Panc1 (cell line): Measurements from ENCODE around the gene CD55. TPM values are rescaled to one million over a fixed set of nuclear protein-coding genes. Genes with fewer than 3 reads are reported as not detected.

ENCODE experiments used
- ATAC-seq: fragments of 200-7000 bp; cut with Tn5 transposase; 2 replicates; pipeline ENCODE4 v1.9.1; 2020; ENCODE audit warnings: mild to moderate bottlenecking, moderate library complexity
- BruUV-seq: library from RNA; stranded (reverse); fragments of 400-500 nt; replicated peaks from 2 replicates; lab custom pipeline; 2021; lab: Mats Ljungman, UMichigan
- CTCF ChIA-PET: fragments of 300-600 bp; sonication (Branson Sonifier 250); formaldehyde crosslinking; loops from one replicate; lab custom pipeline; 2022; ENCODE audit warnings: antibody characterized with exemption; lab: Charles Lee
- POLR2A ChIA-PET: fragments of 300-600 bp; sonication (Branson Sonifier 250); formaldehyde crosslinking; loops from one replicate; lab custom pipeline; 2022; ENCODE audit warnings: antibody characterized with exemption; lab: Charles Lee
- DNase-seq: peaks from one replicate; pipeline ENCODE4 v3.0.0-alpha.2; 2010; ENCODE audit warnings: low read depth, low spot score
- H3K27ac ChIP-seq: 2 replicates; pipeline ENCODE4 v1.5.1; 2011; ENCODE audit warnings: mild to moderate bottlenecking, low read length, inconsistent platforms
- H3K27me3 ChIP-seq: fragments of 200-500 bp; sonication (Bioruptor generic); 2 replicates; pipeline ENCODE4 v1.6.0; 2014; ENCODE audit warnings: low read length, inconsistent platforms; ENCODE audit not compliant: control insufficient read depth, insufficient read depth
- H3K36me3 ChIP-seq: fragments of 200-500 bp; sonication (Bioruptor generic); 2 replicates; pipeline ENCODE4 v1.5.1; 2014; ENCODE audit warnings: inconsistent platforms, mild to moderate bottlenecking, low read length, moderate library complexity; ENCODE audit not compliant: control insufficient read depth, insufficient read depth
- H3K4me1 ChIP-seq: 2 replicates; pipeline ENCODE4 v1.5.1; 2011; ENCODE audit warnings: inconsistent platforms, mild to moderate bottlenecking, low read length, moderate library complexity; ENCODE audit not compliant: control insufficient read depth, insufficient read depth
- H3K4me3 ChIP-seq, 2 experiments: 2 replicates each; pipeline ENCODE4 v1.5.1; 2011 to 2012; ENCODE audit warnings: low read depth in 2 of 2, low read length in 2 of 2, mild to moderate bottlenecking in 2 of 2, inconsistent platforms in 1 of 2, moderate library complexity in 1 of 2
- H3K9me3 ChIP-seq: fragments of 200-500 bp; sonication (Bioruptor generic); 2 replicates; pipeline ENCODE4 v1.5.1; 2014; ENCODE audit warnings: low read depth, mild to moderate bottlenecking, inconsistent platforms, low read length, moderate library complexity; ENCODE audit not compliant: control insufficient read depth, insufficient read depth
- CTCF ChIP-seq: fragments of 450-650 bp; IDR thresholded peaks from 2 replicates; pipeline ENCODE4 v1.5.1; 2017; ENCODE audit warnings: mild to moderate bottlenecking
- POLR2AphosphoS5 ChIP-seq: IDR thresholded peaks from 2 replicates; pipeline ENCODE4 v1.6.1; 2012; ENCODE audit warnings: mild to moderate bottlenecking, low read depth, low read length, moderate library complexity
- SIN3A ChIP-seq: IDR thresholded peaks from 2 replicates; pipeline ENCODE4 v1.6.1; 2012; ENCODE audit warnings: low read depth, mild to moderate bottlenecking, low read length, moderate library complexity, borderline replicate concordance; ENCODE audit not compliant: insufficient read depth
- TCF7L2 ChIP-seq: IDR thresholded peaks from 2 replicates; pipeline ENCODE4 v1.6.1; 2011; ENCODE audit warnings: mild to moderate bottlenecking, low read depth, low read length, inconsistent platforms
- in situ Hi-C: cut with HindIII; loops from 2 replicates; pipeline ENCODE4 v1.10.0; 2016; ENCODE audit warnings: low sequenced_read_pairs, low pct_unique_long_range_greater_than_20kb
- intact Hi-C: fragments of 100-400 bp; cut with micrococcal nuclease; formaldehyde crosslinking; loops from one replicate; pipeline ENCODE4 v1.10.0; 2022; ENCODE audit not compliant: unreplicated experiment
- total RNA-seq: library from RNA; stranded (reverse); gene quantifications from one replicate; pipeline ENCODE4 v1.2.1, GENCODE V29; 2021; ENCODE audit not compliant: unreplicated experiment
- TF ChIP-seq, protein P1 (sequence below), 2 experiments: IDR thresholded peaks; 2 replicates each; pipeline ENCODE4 v1.6.1; 2011 to 2012; ENCODE audit warnings: low read depth in 2 of 2, control low read depth in 1 of 2, low read length in 1 of 2, mild to moderate bottlenecking in 1 of 2, moderate library complexity in 1 of 2; ENCODE audit not compliant: insufficient read depth in 1 of 2

CD55 gene
- total RNA-seq, 1 experiment from 2014 or later: 12.1 TPM

- TF ChIP-seq POLR2AphosphoS5 (no peak), SIN3A (no peak), TCF7L2 (no peak), CTCF (no peak)
- TF ChIP-seq, protein P1, sequence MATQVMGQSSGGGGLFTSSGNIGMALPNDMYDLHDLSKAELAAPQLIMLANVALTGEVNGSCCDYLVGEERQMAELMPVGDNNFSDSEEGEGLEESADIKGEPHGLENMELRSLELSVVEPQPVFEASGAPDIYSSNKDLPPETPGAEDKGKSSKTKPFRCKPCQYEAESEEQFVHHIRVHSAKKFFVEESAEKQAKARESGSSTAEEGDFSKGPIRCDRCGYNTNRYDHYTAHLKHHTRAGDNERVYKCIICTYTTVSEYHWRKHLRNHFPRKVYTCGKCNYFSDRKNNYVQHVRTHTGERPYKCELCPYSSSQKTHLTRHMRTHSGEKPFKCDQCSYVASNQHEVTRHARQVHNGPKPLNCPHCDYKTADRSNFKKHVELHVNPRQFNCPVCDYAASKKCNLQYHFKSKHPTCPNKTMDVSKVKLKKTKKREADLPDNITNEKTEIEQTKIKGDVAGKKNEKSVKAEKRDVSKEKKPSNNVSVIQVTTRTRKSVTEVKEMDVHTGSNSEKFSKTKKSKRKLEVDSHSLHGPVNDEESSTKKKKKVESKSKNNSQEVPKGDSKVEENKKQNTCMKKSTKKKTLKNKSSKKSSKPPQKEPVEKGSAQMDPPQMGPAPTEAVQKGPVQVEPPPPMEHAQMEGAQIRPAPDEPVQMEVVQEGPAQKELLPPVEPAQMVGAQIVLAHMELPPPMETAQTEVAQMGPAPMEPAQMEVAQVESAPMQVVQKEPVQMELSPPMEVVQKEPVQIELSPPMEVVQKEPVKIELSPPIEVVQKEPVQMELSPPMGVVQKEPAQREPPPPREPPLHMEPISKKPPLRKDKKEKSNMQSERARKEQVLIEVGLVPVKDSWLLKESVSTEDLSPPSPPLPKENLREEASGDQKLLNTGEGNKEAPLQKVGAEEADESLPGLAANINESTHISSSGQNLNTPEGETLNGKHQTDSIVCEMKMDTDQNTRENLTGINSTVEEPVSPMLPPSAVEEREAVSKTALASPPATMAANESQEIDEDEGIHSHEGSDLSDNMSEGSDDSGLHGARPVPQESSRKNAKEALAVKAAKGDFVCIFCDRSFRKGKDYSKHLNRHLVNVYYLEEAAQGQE (IDR thresholded peaks at IDR 0.05; ENCODE audit: insufficient read depth in 1 of 2, low read depth in 2 of 2, low read length in 1 of 2): no peak
- no peaks in the 10 kb centered on the region for H3K4me1 ChIP-seq
- intact Hi-C loops: no loop called here
Observed at GRCh38 chr1:207315435-207315834, 6.0 kb upstream of the CD55 start.

GRCh38 chr1:207316141-207316540 is 5.3 kb upstream of the CD55 start:
- H3K4me1 ChIP-seq: no peaks in the 10 kb centered on the region
- ATAC-seq (no peak), DNase-seq (no peak)
- H3K9me3 ChIP-seq: no peaks in the 10 kb centered on the region
- CTCF ChIA-PET: no interaction called here
- no peak overlapping the region for H3K27ac ChIP-seq
- no TSS peak for BruUV-seq
- TF ChIP-seq POLR2AphosphoS5 (no peak), SIN3A (no peak), TCF7L2 (no peak), CTCF (no peak; the same call in 1 of the 2 replicates)
- TF ChIP-seq, protein P1 (IDR thresholded peaks at IDR 0.05; ENCODE audit: insufficient read depth in 1 of 2, low read depth in 2 of 2, low read length in 1 of 2): no peak
- in situ Hi-C loops: no loop called here
- no peaks in the 10 kb centered on the region for H3K27me3 ChIP-seq
- no peaks in the 10 kb centered on the region for H3K36me3 ChIP-seq
- POLR2A ChIA-PET: interaction anchor here (0.7 kb wide), 1 partner anchor 19 kb away, joined by 3 read pairs; no protein-coding TSS in a partner anchor
- no peak overlapping the region for H3K4me3 ChIP-seq
- intact Hi-C loops: no loop called here

More at GRCh38 chr1:207315435-207315834, 6.0 kb upstream of the CD55 start:
- Histone ChIP-seq H3K27me3 (no peaks in the 10 kb centered on the region), H3K9me3 (no peaks in the 10 kb centered on the region), H3K36me3 (no peaks in the 10 kb centered on the region), H3K27ac (no peak overlapping the region), H3K4me3 (no peak overlapping the region)
- DNase-seq (no peak), ATAC-seq (no peak)
- in situ Hi-C loops: no loop called here
- BruUV-seq: no TSS peak
- ChIA-PET POLR2A (interaction anchor here (0.7 kb wide), 1 partner anchor 20 kb away, joined by 3 read pairs; no protein-coding TSS in a partner anchor), CTCF (no interaction called here)
